Gastroesophageal sphincter (tissue), 4 donors: ENCODE measurements around the gene DCDC2. TPM values are rescaled to one million over a fixed set of nuclear protein-coding genes. Genes with fewer than 3 reads are reported as not detected.
A peak's percentile ranks its signal among the peaks of the same experiment; 100 is the strongest.
"Not testable (repeated sequence)": the region's sequence is repeated elsewhere in the genome, so short reads cannot be mapped to it uniquely, and the experiment has no call there.

Experiments used
- ATAC-seq: fragments of 150-250 bp; one replicate; pipeline ENCODE4 v1.9.1; 2016; ENCODE audit warnings: mild to moderate bottlenecking, moderate library complexity
- H3K27ac ChIP-seq, 4 donors: fragments of 200-600 bp; sonication (generic) in 3 of 4; 1 replicate in 3 of 4; 2 replicates in 1 of 4; pipeline ENCODE4 v1.5.1; 2016 to 2019
- H3K27me3 ChIP-seq: fragments of 200-600 bp; sonication (generic); one replicate; pipeline ENCODE4 v1.5.1; 2019
- H3K36me3 ChIP-seq, 2 donors: fragments of 200-600 bp; sonication (generic); one replicate each; pipeline ENCODE4 v1.5.1; 2019; ENCODE audit warnings: control low read depth in 1 of 2
- H3K4me1 ChIP-seq, 3 donors: fragments of 200-600 bp; sonication (generic); 1 replicate in 2 of 3; 2 replicates in 1 of 3; pipeline ENCODE4 v1.5.1; 2016 to 2019; ENCODE audit warnings: control low read depth in 2 of 3
- H3K4me3 ChIP-seq, 2 donors: fragments of 200-600 bp; sonication (generic); one replicate each; pipeline ENCODE4 v1.5.1; 2019; ENCODE audit warnings: mild to moderate bottlenecking in 1 of 2, moderate library complexity in 1 of 2
- H3K9me3 ChIP-seq, 3 donors: fragments of 200-600 bp; sonication (generic); one replicate each; pipeline ENCODE4 v1.5.1; 2017 to 2019; ENCODE audit warnings: control low read depth in 2 of 3
- CTCF ChIP-seq, 4 experiments: fragments of 200-600 bp in 2 of 4; fragments of 450-650 bp in 2 of 4; sonication (generic) in 1 of 4; IDR thresholded peaks; one replicate each; pipeline ENCODE4 v1.5.1; 2017 to 2019; ENCODE audit warnings: antibody characterized with exemption in 4 of 4, mild to moderate bottlenecking in 2 of 4, moderate library complexity in 2 of 4
- EP300 ChIP-seq: sonication (generic); formaldehyde crosslinking; IDR thresholded peaks from one replicate; pipeline ENCODE4 v1.6.1; 2017; ENCODE audit warnings: antibody characterized with exemption, mild to moderate bottlenecking
- POLR2A ChIP-seq, 2 donors: fragments of 450-650 bp; IDR thresholded peaks; one replicate each; pipeline ENCODE4 v1.6.1; 2017; ENCODE audit warnings: antibody characterized with exemption in 2 of 2, mild to moderate bottlenecking in 2 of 2, moderate library complexity in 1 of 2
- POLR2AphosphoS5 ChIP-seq: sonication (generic); formaldehyde crosslinking; IDR thresholded peaks from one replicate; pipeline ENCODE4 v1.6.1; 2017; ENCODE audit warnings: antibody characterized with exemption
- WGBS, 2 donors: methylation state at CpG; one replicate each; pipeline ENCODE4 v1.1.5; 2018; ENCODE audit warnings: low coverage in 1 of 2; 5-methylcytosine and 5-hydroxymethylcytosine counted together
- total RNA-seq, 4 donors: library from RNA; depleted of rRNA; stranded (reverse); fragments of >200 nt; gene quantifications; one replicate each; pipeline ENCODE4 v1.1.0, GENCODE V29; 2016

Gene DCDC2
- total RNA-seq: under 1 TPM in 1 of 4 donors, not detected in 3; 0.15 TPM

GRCh38 chr6:24357336-24358218 is at the start of gene DCDC2:
DCDC2 (minus strand) TSS chr6:24358059; CDS start chr6:24357750, 309 bp downstream.
- WGBS, 2 donors: 7% methylated on average over 6 of the region's 61 CpGs; no CpG with 5 or more reads in 1 of the 2 donors

GRCh38 chr6:24405262-24405661 is 47.4 kb upstream of the DCDC2 start:
- no peak for ATAC-seq
- Histone ChIP-seq H3K9me3 (no peaks in the 10 kb centered on the region), H3K27ac (no peak overlapping the region), H3K27me3 (no peaks in the 10 kb centered on the region), H3K36me3 (peaks cover 3 to 53% of the 10 kb centered on the region in 2 donors), H3K4me1 (peaks cover 0 to 31% (median 3%) of the 10 kb centered on the region in 3 donors), H3K4me3 (no peak overlapping the region)
- WGBS, 2 donors: 65 to 67% methylated on average over 4 of the region's 5 CpGs
- TF ChIP-seq POLR2AphosphoS5 (no peak), CTCF (IDR thresholded peaks at IDR 0.05) (no peak), EP300 (no peak), POLR2A (IDR thresholded peaks at IDR 0.05) (no peak)

More at GRCh38 chr6:24357336-24358218, at the start of gene DCDC2:
- peaks cover 0 to 28% (median 5%) of the 10 kb centered on the region in 3 donors for H3K4me1 ChIP-seq
- no peaks in the 10 kb centered on the region for H3K36me3 ChIP-seq
- H3K4me3 ChIP-seq: peak within 1 kb of the TSS; percentile 6 to 43
- TF ChIP-seq CTCF (IDR thresholded peaks at IDR 0.05) (no peak), POLR2A (IDR thresholded peaks at IDR 0.05) (no peak), POLR2AphosphoS5 (no peak), EP300 (no peak)
- no peaks in the 10 kb centered on the region for H3K27me3 ChIP-seq
- peak; percentile 48 for ATAC-seq
- H3K9me3 ChIP-seq: no peaks in the 10 kb centered on the region
- H3K27ac ChIP-seq: no peak within 1 kb of the TSS

GRCh38 chr6:24403501-24403824 is 45.6 kb upstream of the DCDC2 start:
- ATAC-seq: no peak
- H3K4me1 ChIP-seq: peaks cover 0 to 31% (median 3%) of the 10 kb centered on the region in 3 donors
- H3K27ac ChIP-seq: peak overlapping the region; percentile 12 to 89 (median 84)
- peaks cover 3 to 35% of the 10 kb centered on the region in 2 donors for H3K36me3 ChIP-seq
- WGBS, 2 donors: 5 to 8% methylated on average over 5 to 7 of the region's 12 CpGs
- peaks cover 13% of the 10 kb centered on the region for H3K27me3 ChIP-seq
- TF ChIP-seq CTCF (IDR thresholded peaks at IDR 0.05) (no peak), EP300 (no peak), POLR2AphosphoS5 (no peak)
- H3K9me3 ChIP-seq: no peaks in the 10 kb centered on the region
- peak overlapping the region; percentile 61 to 65 for H3K4me3 ChIP-seq

- Histone ChIP-seq H3K27ac (peak within 1 kb of the TSS; percentile 12 to 89 (median 84)), H3K36me3 (peaks cover 3 to 30% of the 10 kb centered on the region in 2 donors), H3K27me3 (peaks cover 19% of the 10 kb centered on the region), H3K4me1 (peaks cover 0 to 31% (median 3%) of the 10 kb centered on the region in 3 donors), H3K4me3 (peak within 1 kb of the TSS; percentile 61 to 65), H3K9me3 (no peaks in the 10 kb centered on the region)
- WGBS, 2 donors: 2% methylated on average over 9 of the region's 63 CpGs; no CpG with 5 or more reads in 1 of the 2 donors
- peak; percentile 93 for ATAC-seq
- TF ChIP-seq EP300 (no peak), POLR2A (IDR thresholded peaks at IDR 0.05) (peak; percentile 31 to 45)
These were observed 45.0 kb upstream of the DCDC2 start, which contains the start of gene MRS2 for GRCh38 chr6:24402697-24403500. MRS2 (plus strand) TSS chr6:24402936; CDS start chr6:24403047, 111 bp downstream.

- H3K4me1 ChIP-seq: peaks cover 0 to 31% (median 3%) of the 10 kb centered on the region in 3 donors
- WGBS, 2 donors: 54 to 72% methylated on average over 2 to 3 of the region's 4 CpGs
- TF ChIP-seq POLR2A (IDR thresholded peaks at IDR 0.05): no peak
- H3K27ac ChIP-seq: no peak overlapping the region
- no peak for ATAC-seq
- no peaks in the 10 kb centered on the region for H3K9me3 ChIP-seq
- peaks cover 31% of the 10 kb centered on the region for H3K27me3 ChIP-seq
- H3K36me3 ChIP-seq: peaks cover 0 to 15% of the 10 kb centered on the region in 2 donors
- H3K4me3 ChIP-seq: no peak overlapping the region
These were observed 43.6 kb upstream of the DCDC2 start for GRCh38 chr6:24401458-24401857.

- ATAC-seq, H3K27ac ChIP-seq, H3K9me3 ChIP-seq, H3K36me3 ChIP-seq, H3K4me3 ChIP-seq: not testable (repeated sequence)
- Histone ChIP-seq H3K27me3 (peaks cover 42% of the 10 kb centered on the region), H3K4me1 (peaks cover 0 to 30% (median 3%) of the 10 kb centered on the region in 3 donors)
- WGBS, 2 donors: 9 to 15% methylated on average over 7 to 17 of the region's 17 CpGs
These were observed 42.5 kb upstream of the DCDC2 start for GRCh38 chr6:24400045-24401039.
